H1 (cell line): ENCODE data around the gene NRXN3. TPM values are rescaled to one million over a fixed set of nuclear protein-coding genes. Genes with fewer than 3 reads are reported as not detected.

Experiments
- CTCF ChIA-PET: fragments of 300-600 bp; sonication (Branson Sonifier 250); formaldehyde crosslinking; loops from one replicate; lab custom pipeline; 2021; ENCODE audit not compliant: partially characterized antibody; lab: Charles Lee
- POLR2A ChIA-PET: fragments of 300-600 bp; sonication (Branson Sonifier 250); formaldehyde crosslinking; loops from one replicate; lab custom pipeline; 2021; ENCODE audit warnings: inconsistent platforms; ENCODE audit not compliant: partially characterized antibody; lab: Charles Lee
- DNase-seq, 2 experiments: peaks; one replicate each; pipeline versions ENCODE4 v3.0.0 to v3.0.0-alpha.2; 2010 to 2022; ENCODE audit warnings: low spot score in 2 of 2, low read depth in 1 of 2, mixed read lengths in 1 of 2
- FAIRE-seq: peaks from 2 replicates; lab custom pipeline; 2011; peaks lifted over from hg19 to GRCh38; lab: Jason Lieb, UNC
- H2AFZ ChIP-seq: 2 replicates; pipeline ENCODE4 v1.8.1; 2012; ENCODE audit warnings: low read length, inconsistent platforms
- H2AK5ac ChIP-seq: 2 replicates; pipeline ENCODE4 v1.6.1; 2013; ENCODE audit warnings: low read depth, low read length
- H2BK120ac ChIP-seq: replicated peaks from 2 replicates; pipeline ENCODE3; 2013; ENCODE audit warnings: low read depth, low read length, inconsistent platforms
- H2BK12ac ChIP-seq: 2 replicates; pipeline ENCODE4 v1.6.1; 2013; ENCODE audit warnings: low read depth, low read length
- H2BK15ac ChIP-seq: 2 replicates; pipeline ENCODE4 v1.6.1; 2013; ENCODE audit warnings: low read length
- H2BK20ac ChIP-seq: 2 replicates; pipeline ENCODE4 v1.6.1; 2013; ENCODE audit warnings: low read length
- H2BK5ac ChIP-seq: 2 replicates; pipeline ENCODE4 v1.6.1; 2013; ENCODE audit warnings: low read depth, low read length
- H3K14ac ChIP-seq: 2 replicates; pipeline ENCODE4 v1.6.1; 2013; ENCODE audit warnings: inconsistent platforms; ENCODE audit not compliant: insufficient read length
- H3K18ac ChIP-seq: 2 replicates; pipeline ENCODE4 v1.6.1; 2013; ENCODE audit warnings: low read length; ENCODE audit errors: extremely low read depth
- H3K23ac ChIP-seq: 2 replicates; pipeline ENCODE4 v1.6.1; 2013; ENCODE audit warnings: inconsistent platforms; ENCODE audit not compliant: insufficient read length
- H3K23me2 ChIP-seq: 2 replicates; pipeline ENCODE4 v1.6.1; 2013; ENCODE audit warnings: low read depth, low read length
- H3K27ac ChIP-seq: 2 replicates; pipeline ENCODE4 v1.6.1; 2011; ENCODE audit warnings: low read depth, low read length, inconsistent platforms
- H3K27me3 ChIP-seq, 4 experiments: replicated peaks in 1 of 4; 1 replicate in 1 of 4; 2 replicates in 3 of 4; pipeline versions ENCODE4 v1.6.1 to v1.8.1; 2011 to 2013; ENCODE audit warnings: low read length in 3 of 4, mild to moderate bottlenecking in 3 of 4, inconsistent platforms in 2 of 4, mixed read lengths in 2 of 4, moderate library complexity in 1 of 4; ENCODE audit not compliant: control insufficient read depth in 3 of 4, insufficient read depth in 3 of 4; ENCODE audit errors: extremely low read depth in 1 of 4
- H3K36me3 ChIP-seq, 4 experiments: 2 replicates each; pipeline versions ENCODE4 v1.6.1 to v1.8.1; 2011 to 2013; ENCODE audit warnings: mild to moderate bottlenecking in 4 of 4, low read length in 3 of 4, moderate library complexity in 2 of 4, control low read depth in 1 of 4, inconsistent platforms in 1 of 4; ENCODE audit not compliant: insufficient read depth in 4 of 4, control insufficient read depth in 2 of 4
- H3K4ac ChIP-seq: replicated peaks from 2 replicates; pipeline ENCODE3; 2013; ENCODE audit warnings: low read length, low read depth, mixed read lengths, inconsistent platforms; ENCODE audit not compliant: insufficient read length
- H3K4me1 ChIP-seq, 4 experiments: replicated peaks in 1 of 4; 1 replicate in 1 of 4; 2 replicates in 3 of 4; pipeline versions ENCODE4 v1.6.1 to v1.8.1; 2011 to 2013; ENCODE audit warnings: low read length in 3 of 4, inconsistent platforms in 2 of 4, mixed read lengths in 1 of 4; ENCODE audit not compliant: insufficient read depth in 4 of 4, control insufficient read depth in 3 of 4
- H3K4me2 ChIP-seq, 2 experiments: 2 replicates each; pipeline versions ENCODE4 v1.6.1 to v1.8.1; 2011 to 2013; ENCODE audit warnings: low read depth in 2 of 2, low read length in 2 of 2, control low read depth in 1 of 2, inconsistent platforms in 1 of 2, mild to moderate bottlenecking in 1 of 2; ENCODE audit not compliant: insufficient read depth in 1 of 2
- H3K4me3 ChIP-seq, 4 experiments: fragments of 200-600, 300-600 bp in 1 of 4; sonication (generic), shearing (Covaris generic), sonication (Bioruptor Twin) in 1 of 4; 2 replicates each; pipeline versions ENCODE4 v1.5.1 to v1.8.1; 2011 to 2016; ENCODE audit warnings: low read length in 4 of 4, low read depth in 3 of 4, control low read depth in 2 of 4, inconsistent platforms in 2 of 4, mild to moderate bottlenecking in 2 of 4, mixed read lengths in 1 of 4, moderate library complexity in 1 of 4; ENCODE audit not compliant: insufficient read depth in 2 of 4; ENCODE audit errors: extremely low read depth in 1 of 4
- H3K56ac ChIP-seq: replicated peaks from 2 replicates; pipeline ENCODE3; 2013; ENCODE audit warnings: low read depth, mild to moderate bottlenecking, mixed read lengths, low read length, inconsistent platforms; ENCODE audit not compliant: insufficient read length
- H3K79me1 ChIP-seq: 2 replicates; pipeline ENCODE4 v1.6.1; 2013; ENCODE audit warnings: low read depth, low read length, control low read depth
- H3K79me2 ChIP-seq, 2 experiments: 2 replicates each; pipeline versions ENCODE4 v1.6.1 to v1.8.1; 2012 to 2013; ENCODE audit warnings: low read length in 2 of 2, mild to moderate bottlenecking in 2 of 2, inconsistent platforms in 1 of 2; ENCODE audit not compliant: insufficient read depth in 2 of 2, control insufficient read depth in 1 of 2
- H3K9ac ChIP-seq, 4 experiments: replicated peaks in 1 of 4; 1 replicate in 1 of 4; 2 replicates in 3 of 4; pipeline versions ENCODE4 v1.6.1 to v1.8.1; 2011 to 2013; ENCODE audit warnings: low read depth in 3 of 4, low read length in 3 of 4, control low read depth in 2 of 4, mild to moderate bottlenecking in 2 of 4, moderate library complexity in 2 of 4, inconsistent platforms in 1 of 4; ENCODE audit errors: extremely low read depth in 1 of 4
- H3K9me3 ChIP-seq, 2 experiments: 2 replicates each; pipeline versions ENCODE4 v1.6.1 to v1.8.1; 2012 to 2013; ENCODE audit warnings: mild to moderate bottlenecking in 2 of 2, moderate library complexity in 2 of 2, control low read depth in 1 of 2, inconsistent platforms in 1 of 2, low read depth in 1 of 2, low read length in 1 of 2, mixed read lengths in 1 of 2; ENCODE audit not compliant: insufficient read depth in 2 of 2
- H4K20me1 ChIP-seq, 2 experiments: replicated peaks in 1 of 2; 2 replicates each; pipeline versions ENCODE3 to v1.8.1; 2011 to 2013; ENCODE audit warnings: inconsistent platforms in 2 of 2, low read length in 2 of 2, mild to moderate bottlenecking in 1 of 2; ENCODE audit not compliant: insufficient read depth in 2 of 2, control insufficient read depth in 1 of 2
- H4K5ac ChIP-seq: 2 replicates; pipeline ENCODE4 v1.6.1; 2013; ENCODE audit warnings: low read length, low read depth, mixed read lengths, inconsistent platforms; ENCODE audit not compliant: insufficient read length
- H4K8ac ChIP-seq: 2 replicates; pipeline ENCODE4 v1.8.0; 2013; ENCODE audit warnings: mild to moderate bottlenecking, moderate library complexity, low read length, inconsistent platforms; ENCODE audit not compliant: insufficient read depth; ENCODE audit errors: extremely low read depth
- H4K91ac ChIP-seq: replicated peaks from 2 replicates; pipeline ENCODE3; 2013; ENCODE audit warnings: low read length, mixed read lengths, inconsistent platforms; ENCODE audit not compliant: insufficient read length
- CHD2 ChIP-seq: IDR thresholded peaks from 2 replicates; pipeline ENCODE4 v1.6.1; 2012; ENCODE audit warnings: low read length, improper control_type of control experiment
- RBBP5 ChIP-seq: IDR thresholded peaks from 2 replicates; pipeline ENCODE4 v1.7.1; 2012; ENCODE audit warnings: low read depth, mild to moderate bottlenecking, inconsistent platforms, low read length, moderate library complexity, borderline replicate concordance
- USF2 ChIP-seq: IDR thresholded peaks from 2 replicates; pipeline ENCODE4 v1.6.1; 2011; ENCODE audit warnings: low read length, improper control_type of control experiment
- WGBS, 2 experiments: shearing (Covaris generic) in 1 of 2; methylation state at CpG; one replicate each; pipeline versions ENCODE4 v1.1.6 to v1.1.7; 2013 to 2015; ENCODE audit warnings: low lambda C conversion rate in 2 of 2, mixed read lengths in 2 of 2, inconsistent platforms in 1 of 2, low coverage in 1 of 2, missing lambda C conversion rate in 1 of 2; ENCODE audit not compliant: insufficient replicate concordance in 2 of 2, insufficient coverage in 1 of 2, insufficient read length in 1 of 2; ENCODE audit errors: extremely low coverage in 1 of 2, missing lambda C conversion rate in 1 of 2; 5-methylcytosine and 5-hydroxymethylcytosine counted together
- polyA plus RNA-seq, 7 experiments: library from polyadenylated mRNA; depleted of rRNA in 3 of 7; stranded (reverse) in 5 of 7; unstranded in 2 of 7; fragments of >200 nt in 5 of 7; fragments of 200-250 nt in 2 of 7; gene quantifications; 1 replicate in 5 of 7; 2 replicates in 1 of 7; 4 replicates in 1 of 7; pipeline versions ENCODE4 v1.2.1 to v1.2.3, GENCODE V29; 2011 to 2013; ENCODE audit warnings: missing spikeins in 2 of 7, mixed read lengths in 2 of 7
- total RNA-seq: library from RNA; stranded (reverse); fragmentation: NEBNext Ultra II Directional; extraction: Animal tissue kit (Norgen Biotek cat#: 25700); gene quantifications from 2 replicates; pipeline ENCODE4 v1.2.1, GENCODE V29; 2021

NRXN3 gene
- total and polyA plus RNA-seq, 2 of the 8 experiments (the other 6 are each of a cell fraction or from before 2014, with no cell fraction given), result 2.6 to 4.1 TPM

- Histone ChIP-seq H3K18ac (no peak overlapping the region), H2BK20ac (no peak overlapping the region), H4K91ac (no peak overlapping the region), H3K56ac (no peak overlapping the region), H4K5ac (no peak overlapping the region), H3K36me3 (no peaks in the 10 kb centered on the region), H3K4ac (no peak overlapping the region), H3K14ac (no peak overlapping the region), H3K27me3 (no peaks in the 10 kb centered on the region), H3K27ac (no peak overlapping the region), H2AFZ (no peak overlapping the region), H3K79me1 (no peaks in the 10 kb centered on the region), H4K8ac (no peak overlapping the region), H3K23ac (no peak overlapping the region), H2BK15ac (no peak overlapping the region), H2BK5ac (no peak overlapping the region), H3K4me2 (no peak overlapping the region), H3K23me2 (no peaks in the 10 kb centered on the region; the same call in 1 of the 2 replicates), H3K4me3 (no peak overlapping the region), H2BK120ac (no peak overlapping the region), H3K4me1 (no peaks in the 10 kb centered on the region), H3K9me3 (no peaks in the 10 kb centered on the region), H2BK12ac (no peak overlapping the region), H3K9ac (no peak overlapping the region), H3K79me2 (no peaks in the 10 kb centered on the region), H2AK5ac (no peak overlapping the region), H4K20me1 (no peaks in the 10 kb centered on the region)
- 89% methylated on average over 5 of the region's 5 CpGs; no CpG with 5 or more reads in 1 of the 2 experiments for WGBS, 2 experiments
- FAIRE-seq (no peak), DNase-seq (no peak)
- TF ChIP-seq RBBP5 (no peak), CHD2 (no peak), USF2 (no peak)
- CTCF ChIA-PET, result interaction anchor here (0.6 to 1.1 kb wide), 2 partner anchors 69 to 841 kb away, joined by 3 read pairs; no protein-coding TSS in a partner anchor
- POLR2A ChIA-PET, result no interaction called here
Measured at GRCh38 chr14:79721399-79722084, 1551.4 kb downstream of the NRXN3 start.
